Gastrocnemius medialis (tissue), 4 donors: ENCODE measurements around the gene CCDC40. TPM values are rescaled to one million over a fixed set of nuclear protein-coding genes. Genes with fewer than 3 reads are reported as not detected.

ENCODE experiments used
- ATAC-seq, 2 donors: fragments of 150-250 bp; one replicate each; pipeline ENCODE4 v1.9.1; 2016
- DNase-seq, 2 donors: peaks; one replicate each; pipeline ENCODE4 v3.0.0-alpha.2; 2019
- H3K27ac ChIP-seq, 4 donors: fragments of 200-600 bp; sonication (generic); 1 replicate in 1 of 4; 2 replicates in 3 of 4; pipeline ENCODE4 v1.5.1; 2016 to 2018; ENCODE audit warnings: mild to moderate bottlenecking in 2 of 4, moderate library complexity in 1 of 4
- H3K27me3 ChIP-seq, 3 donors: fragments of 200-600 bp; sonication (generic) in 2 of 3; 1 replicate in 1 of 3; 2 replicates in 2 of 3; pipeline versions ENCODE4 v1.5.1 to v1.6.0; 2016 to 2019; ENCODE audit warnings: mild to moderate bottlenecking in 1 of 3, moderate library complexity in 1 of 3
- H3K36me3 ChIP-seq, 2 donors: fragments of 200-600 bp; sonication (generic) in 1 of 2; one replicate each; pipeline ENCODE4 v1.5.1; 2017 to 2018
- H3K4me1 ChIP-seq, 2 donors: fragments of 200-600 bp; sonication (generic) in 1 of 2; one replicate each; pipeline ENCODE4 v1.5.1; 2016 to 2017; ENCODE audit warnings: mild to moderate bottlenecking in 2 of 2
- H3K4me3 ChIP-seq, 4 donors: fragments of 200-600 bp; sonication (generic) in 3 of 4; 1 replicate in 1 of 4; 2 replicates in 3 of 4; pipeline ENCODE4 v1.5.1; 2016 to 2019; ENCODE audit warnings: mild to moderate bottlenecking in 2 of 4
- H3K9me3 ChIP-seq, 3 donors: fragments of 200-600 bp; sonication (generic) in 2 of 3; 1 replicate in 1 of 3; 2 replicates in 2 of 3; pipeline ENCODE4 v1.5.1; 2016 to 2019
- CTCF ChIP-seq, 5 experiments: fragments of 450-650 bp in 3 of 5; fragments of 200-600 bp in 2 of 5; sonication (generic) in 2 of 5; IDR thresholded peaks in 4 of 5; conservative IDR thresholded peaks in 1 of 5; 1 replicate in 4 of 5; 2 replicates in 1 of 5; pipeline ENCODE4 v1.5.1; 2016 to 2019; ENCODE audit warnings: antibody characterized with exemption in 5 of 5, mild to moderate bottlenecking in 3 of 5, moderate library complexity in 3 of 5
- POLR2A ChIP-seq, 2 donors: fragments of 450-650 bp; IDR thresholded peaks; one replicate each; pipeline ENCODE4 v1.6.1; 2017; ENCODE audit warnings: antibody characterized with exemption in 2 of 2, mild to moderate bottlenecking in 2 of 2, moderate library complexity in 2 of 2
- in situ Hi-C, 4 donors: fragments of 200-750 bp; cut with MboI; loops; one replicate each; pipeline versions ENCODE4 v1.15.0 to v1.8.0; 2017; ENCODE audit warnings: low sequenced_read_pairs in 4 of 4
- intact Hi-C: fragments of 100-400 bp; cut with DNase I; formaldehyde crosslinking; loops from one replicate; pipeline ENCODE4 v1.15.1; 2023; ENCODE audit warnings: low total_unique reads
- total RNA-seq, 4 donors: library from RNA; depleted of rRNA; stranded (reverse); fragments of >200 nt; gene quantifications; one replicate each; pipeline versions ENCODE4 v1.1.0 to v1.2.3, GENCODE V29; 2016

The CCDC40 gene
- total RNA-seq, 4 donors from 2014 or later, result 0.18 to 2.1 (median 1.1) TPM

- peaks cover 2 to 55% of the 10 kb centered on the region in 2 donors for H3K36me3 ChIP-seq
- intact Hi-C loops (no loop called here), in situ Hi-C loops (no loop called here)
- H3K4me1 ChIP-seq, result no peaks in the 10 kb centered on the region
- ATAC-seq (no peak), DNase-seq (no peak)
- H3K9me3 ChIP-seq, result no peaks in the 10 kb centered on the region
- no peak overlapping the region for H3K27ac ChIP-seq
- TF ChIP-seq POLR2A (IDR thresholded peaks at IDR 0.05) (no peak), CTCF (IDR thresholded peaks at IDR 0.05 in 4 of 5, conservative IDR thresholded peaks at IDR 0.05 in 1 of 5) (no peak)
- H3K4me3 ChIP-seq, result no peak overlapping the region
- no peaks in the 10 kb centered on the region for H3K27me3 ChIP-seq
These were observed 96.6 kb downstream of the CCDC40 start for GRCh38 chr17:80132906-80133625.

GRCh38 chr17:80133626-80133970 is 97.2 kb downstream of the CCDC40 start:
- DNase-seq (no peak), ATAC-seq (no peak)
- Histone ChIP-seq H3K36me3 (peaks cover 2 to 60% of the 10 kb centered on the region in 2 donors), H3K9me3 (no peaks in the 10 kb centered on the region), H3K27me3 (no peaks in the 10 kb centered on the region), H3K27ac (no peak overlapping the region), H3K4me3 (no peak overlapping the region), H3K4me1 (no peaks in the 10 kb centered on the region)
- intact Hi-C loops (no loop called here), in situ Hi-C loops (no loop called here)
- TF ChIP-seq CTCF (IDR thresholded peaks at IDR 0.05 in 4 of 5, conservative IDR thresholded peaks at IDR 0.05 in 1 of 5) (no peak), POLR2A (IDR thresholded peaks at IDR 0.05) (no peak)

DNA sequence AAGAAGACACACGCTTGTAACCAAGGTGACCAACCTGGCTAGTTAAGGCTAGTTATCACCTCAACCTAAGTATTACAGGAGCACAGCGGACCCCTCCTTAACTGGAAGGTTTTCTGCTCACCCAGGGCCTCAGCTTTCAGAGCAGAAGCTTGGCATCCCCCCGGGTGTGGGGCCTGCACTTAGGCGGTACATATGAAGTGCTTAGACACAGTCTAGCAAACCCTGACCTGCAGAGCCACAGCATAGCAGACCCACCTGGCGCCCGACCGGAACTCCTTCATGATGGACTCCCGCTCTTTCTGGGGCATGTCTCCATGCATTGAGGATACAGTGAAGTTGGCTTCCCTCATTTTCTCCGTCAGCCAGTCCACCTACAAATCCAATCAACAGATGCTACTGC is 100.7 kb downstream of the CCDC40 start:
- no peaks in the 10 kb centered on the region for H3K27me3 ChIP-seq
- intact Hi-C loops (no loop called here), in situ Hi-C loops (no loop called here)
- H3K36me3 ChIP-seq, result peaks cover 2 to 96% of the 10 kb centered on the region in 2 donors
- ATAC-seq, result no peak
- no peak for TF ChIP-seq CTCF (IDR thresholded peaks at IDR 0.05 in 4 of 5, conservative IDR thresholded peaks at IDR 0.05 in 1 of 5)
- no peak for TF ChIP-seq POLR2A (IDR thresholded peaks at IDR 0.05)
- H3K27ac ChIP-seq, result no peak overlapping the region
- H3K9me3 ChIP-seq, result no peaks in the 10 kb centered on the region
- DNase-seq, result no peak
- H3K4me3 ChIP-seq, result no peak overlapping the region
- H3K4me1 ChIP-seq, result no peaks in the 10 kb centered on the region

DNA sequence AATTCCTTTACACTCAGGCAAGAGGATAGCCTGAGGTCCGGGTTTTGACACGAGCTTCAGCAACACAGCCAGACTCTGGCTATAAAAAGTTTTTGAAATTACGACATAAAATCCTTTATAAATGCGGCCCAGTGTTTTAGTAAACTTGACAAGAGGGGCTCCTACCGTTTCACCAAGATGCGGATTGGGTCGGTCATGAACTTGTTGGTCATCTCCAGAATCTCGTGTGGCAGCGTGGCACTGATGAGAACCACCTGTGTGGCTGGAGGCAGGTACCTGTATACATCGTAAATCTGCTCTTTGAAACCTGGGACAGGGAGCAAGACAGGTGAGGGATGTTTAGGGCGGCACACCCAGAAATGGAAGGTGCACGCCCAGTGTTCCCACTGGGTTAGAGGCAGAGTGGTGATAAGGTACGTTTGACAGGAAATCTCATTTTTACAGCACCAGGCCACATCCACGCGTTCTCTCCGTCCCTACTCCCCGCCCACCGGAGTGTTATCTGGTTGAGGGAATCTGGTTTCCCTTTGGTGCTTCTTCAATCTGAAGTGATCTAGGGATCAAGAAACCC is 102.5 kb downstream of the CCDC40 start:
- intact Hi-C loops (no loop called here), in situ Hi-C loops (no loop called here)
- peaks cover 2 to 100% of the 10 kb centered on the region in 2 donors for H3K36me3 ChIP-seq

More for the DNA sequence above, 102.5 kb downstream of the CCDC40 start:
- TF ChIP-seq POLR2A (IDR thresholded peaks at IDR 0.05) (no peak), CTCF (IDR thresholded peaks at IDR 0.05 in 4 of 5, conservative IDR thresholded peaks at IDR 0.05 in 1 of 5) (no peak)
- Histone ChIP-seq H3K4me1 (no peaks in the 10 kb centered on the region), H3K4me3 (no peak overlapping the region), H3K27me3 (no peaks in the 10 kb centered on the region), H3K27ac (no peak overlapping the region), H3K9me3 (no peaks in the 10 kb centered on the region)
- DNase-seq (no peak), ATAC-seq (no peak)
